ENCODE measurements around the gene ABAT.

ABAT gene

DNA sequence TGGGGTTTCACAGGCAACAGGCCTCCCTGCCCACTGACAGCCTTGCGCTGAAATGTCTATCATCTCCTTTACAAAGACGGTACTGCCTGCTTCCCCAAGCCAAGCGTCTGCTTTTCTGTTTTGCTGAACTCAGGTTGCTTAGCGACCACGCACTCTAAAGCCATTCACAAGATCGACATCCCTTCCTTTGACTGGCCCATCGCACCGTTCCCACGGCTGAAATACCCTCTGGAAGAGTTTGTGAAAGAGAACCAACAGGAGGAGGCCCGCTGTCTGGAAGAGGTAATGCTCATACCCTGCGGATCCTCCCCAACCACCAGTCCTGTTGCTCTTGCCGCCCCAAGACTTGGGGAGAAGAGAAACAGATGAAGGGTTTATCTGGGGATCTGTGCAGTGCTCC is 94.3 kb downstream of the ABAT start:
- TF ChIP-seq POLR2A (IDR thresholded peaks at IDR 0.05; ENCODE audit: extremely low read depth, insufficient read length) = no peak
- TF ChIP-seq, protein P1, sequence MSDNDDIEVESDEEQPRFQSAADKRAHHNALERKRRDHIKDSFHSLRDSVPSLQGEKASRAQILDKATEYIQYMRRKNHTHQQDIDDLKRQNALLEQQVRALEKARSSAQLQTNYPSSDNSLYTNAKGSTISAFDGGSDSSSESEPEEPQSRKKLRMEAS (IDR thresholded peaks at IDR 0.05; ENCODE audit: low read depth, low read length) = no peak
- TF ChIP-seq, protein P2, sequence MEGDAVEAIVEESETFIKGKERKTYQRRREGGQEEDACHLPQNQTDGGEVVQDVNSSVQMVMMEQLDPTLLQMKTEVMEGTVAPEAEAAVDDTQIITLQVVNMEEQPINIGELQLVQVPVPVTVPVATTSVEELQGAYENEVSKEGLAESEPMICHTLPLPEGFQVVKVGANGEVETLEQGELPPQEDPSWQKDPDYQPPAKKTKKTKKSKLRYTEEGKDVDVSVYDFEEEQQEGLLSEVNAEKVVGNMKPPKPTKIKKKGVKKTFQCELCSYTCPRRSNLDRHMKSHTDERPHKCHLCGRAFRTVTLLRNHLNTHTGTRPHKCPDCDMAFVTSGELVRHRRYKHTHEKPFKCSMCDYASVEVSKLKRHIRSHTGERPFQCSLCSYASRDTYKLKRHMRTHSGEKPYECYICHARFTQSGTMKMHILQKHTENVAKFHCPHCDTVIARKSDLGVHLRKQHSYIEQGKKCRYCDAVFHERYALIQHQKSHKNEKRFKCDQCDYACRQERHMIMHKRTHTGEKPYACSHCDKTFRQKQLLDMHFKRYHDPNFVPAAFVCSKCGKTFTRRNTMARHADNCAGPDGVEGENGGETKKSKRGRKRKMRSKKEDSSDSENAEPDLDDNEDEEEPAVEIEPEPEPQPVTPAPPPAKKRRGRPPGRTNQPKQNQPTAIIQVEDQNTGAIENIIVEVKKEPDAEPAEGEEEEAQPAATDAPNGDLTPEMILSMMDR (IDR thresholded peaks at IDR 0.05; ENCODE audit: low read depth, low read length) = no peak
- no peak overlapping the region for H3K4me3 ChIP-seq (ENCODE audit: low read depth, low read length)
- DNase-seq (ENCODE audit: low read depth) = no peak

DNA sequence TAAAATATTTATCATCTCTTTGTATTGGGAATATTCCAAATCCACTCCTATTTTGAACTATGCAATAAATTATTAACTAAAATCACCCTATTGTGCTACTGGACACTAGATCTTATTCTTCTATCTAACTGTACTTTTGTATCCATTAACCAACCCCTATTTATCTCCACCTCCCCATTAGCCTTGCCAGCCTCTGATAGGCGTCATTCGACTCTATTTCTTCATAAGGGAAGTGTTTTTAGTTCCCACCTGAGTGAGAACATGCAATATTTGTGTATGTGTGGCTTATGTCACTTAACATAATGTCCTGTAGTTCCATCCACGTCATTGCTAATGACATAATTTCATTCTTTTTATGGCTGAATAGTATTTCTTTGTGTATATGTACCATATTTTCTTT is 99.1 kb downstream of the ABAT start:
- TF ChIP-seq MYC (IDR thresholded peaks at IDR 0.05; ENCODE audit: low read depth, low read length) (no peak), POLR2A (IDR thresholded peaks at IDR 0.05; ENCODE audit: extremely low read depth, insufficient read length) (no peak)
- TF ChIP-seq, protein P2 (IDR thresholded peaks at IDR 0.05; ENCODE audit: low read depth, low read length) = no peak
- no peak for DNase-seq (ENCODE audit: low read depth)
- no peak overlapping the region for H3K4me3 ChIP-seq (ENCODE audit: low read depth, low read length)

DNA sequence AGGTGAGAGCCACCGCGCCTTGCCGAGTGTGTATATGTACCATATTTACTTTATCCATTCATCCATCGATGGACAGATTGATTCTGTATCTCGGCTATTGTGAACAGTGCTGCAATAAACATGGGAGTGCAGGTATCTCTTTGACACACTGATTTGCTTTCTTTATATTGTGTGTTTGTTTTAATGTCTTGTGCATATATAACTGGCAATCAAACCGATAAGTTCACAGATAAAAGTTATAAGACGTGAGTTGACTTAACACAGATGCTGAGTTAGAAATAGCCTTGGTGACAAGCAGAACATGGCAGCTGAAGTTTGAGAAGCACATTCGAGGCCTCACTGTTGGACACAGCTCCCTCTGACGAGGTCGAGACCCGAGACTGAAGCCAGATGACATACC is 99.8 kb downstream of the ABAT start:
- TF ChIP-seq MYC (IDR thresholded peaks at IDR 0.05; ENCODE audit: low read depth, low read length) (no peak), POLR2A (IDR thresholded peaks at IDR 0.05; ENCODE audit: extremely low read depth, insufficient read length) (no peak)
- TF ChIP-seq, protein P2 (IDR thresholded peaks at IDR 0.05; ENCODE audit: low read depth, low read length) = no peak
- TF ChIP-seq, protein P1 (IDR thresholded peaks at IDR 0.05; ENCODE audit: low read depth, low read length) = no peak
- no peak for DNase-seq (ENCODE audit: low read depth)
- H3K4me3 ChIP-seq (ENCODE audit: low read depth, low read length) = no peak overlapping the region

DNA sequence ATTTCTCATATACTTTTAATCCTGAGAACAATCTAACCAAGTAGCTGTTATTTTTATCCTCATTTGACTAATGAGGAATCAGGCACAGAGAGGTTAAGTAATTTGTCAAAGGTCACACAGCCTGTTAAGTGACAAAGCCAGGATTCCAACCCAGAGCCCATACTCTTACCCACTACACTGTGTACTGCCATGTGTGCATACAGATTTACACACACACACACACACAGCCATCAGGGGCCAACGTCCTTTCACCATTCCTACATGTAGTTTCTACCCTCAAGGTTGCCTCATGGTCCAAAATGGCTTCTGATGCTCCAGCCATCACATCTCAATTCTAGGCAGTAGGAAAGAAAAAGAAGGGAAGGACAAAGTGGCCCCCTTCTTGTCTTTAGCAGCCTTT is 100.9 kb downstream of the ABAT start:
- TF ChIP-seq MYC (IDR thresholded peaks at IDR 0.05; ENCODE audit: low read depth, low read length) (no peak), POLR2A (IDR thresholded peaks at IDR 0.05; ENCODE audit: extremely low read depth, insufficient read length) (no peak)
- TF ChIP-seq, protein P2 (IDR thresholded peaks at IDR 0.05; ENCODE audit: low read depth, low read length) = no peak
- TF ChIP-seq, protein P1 (IDR thresholded peaks at IDR 0.05; ENCODE audit: low read depth, low read length) = no peak
- DNase-seq (ENCODE audit: low read depth) = no peak
- no peak overlapping the region for H3K4me3 ChIP-seq (ENCODE audit: low read depth, low read length)

DNA sequence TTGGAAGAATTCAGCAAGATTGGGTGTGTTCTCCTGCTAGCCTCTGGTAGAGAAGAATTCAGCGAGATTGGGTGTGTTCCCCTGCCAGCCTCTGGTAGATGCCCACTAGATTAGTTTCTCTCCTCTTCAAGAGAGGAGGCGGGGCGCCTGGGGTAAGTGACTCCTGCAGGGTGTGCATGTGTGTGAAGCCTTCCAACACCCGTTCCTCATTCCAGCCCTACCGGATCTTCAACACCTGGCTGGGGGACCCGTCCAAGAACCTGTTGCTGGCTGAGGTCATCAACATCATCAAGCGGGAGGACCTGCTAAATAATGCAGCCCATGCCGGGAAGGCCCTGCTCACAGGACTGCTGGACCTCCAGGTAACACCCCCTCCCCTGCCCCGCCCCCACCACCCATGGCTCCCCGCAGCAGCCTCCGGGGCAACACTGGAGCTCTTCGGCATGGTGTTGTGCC is 101.7 kb downstream of the ABAT start:
- DNase-seq (ENCODE audit: low read depth) = no peak
- H3K4me3 ChIP-seq (ENCODE audit: low read depth, low read length) = no peak overlapping the region
- TF ChIP-seq, protein P1 (IDR thresholded peaks at IDR 0.05; ENCODE audit: low read depth, low read length) = no peak
- TF ChIP-seq, protein P2 (IDR thresholded peaks at IDR 0.05; ENCODE audit: low read depth, low read length) = no peak
- TF ChIP-seq MYC (IDR thresholded peaks at IDR 0.05; ENCODE audit: low read depth, low read length) (no peak), POLR2A (IDR thresholded peaks at IDR 0.05; ENCODE audit: extremely low read depth, insufficient read length) (no peak)

DNA sequence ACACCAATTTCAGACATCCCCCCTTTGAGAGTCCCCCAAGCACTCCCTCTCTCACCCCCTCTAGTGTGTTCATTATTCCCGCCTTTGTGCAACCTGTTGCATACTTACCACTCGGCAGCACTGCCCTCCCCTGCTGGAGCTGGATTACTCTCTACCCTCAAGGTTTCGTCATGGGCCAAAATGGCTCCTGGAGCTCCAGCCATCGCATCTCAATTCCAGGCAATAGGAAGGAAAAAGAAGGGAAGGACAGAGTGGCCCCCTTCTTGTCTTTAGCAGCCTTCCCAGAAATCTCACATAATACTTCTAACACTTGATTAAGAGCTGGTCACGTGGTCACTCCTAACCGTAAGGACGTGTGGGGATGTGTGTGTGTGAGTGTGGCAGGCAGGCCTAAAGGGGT is 102.8 kb downstream of the ABAT start:
- TF ChIP-seq MYC (IDR thresholded peaks at IDR 0.05; ENCODE audit: low read depth, low read length) (no peak), POLR2A (IDR thresholded peaks at IDR 0.05; ENCODE audit: extremely low read depth, insufficient read length) (no peak)
- TF ChIP-seq, protein P1 (IDR thresholded peaks at IDR 0.05; ENCODE audit: low read depth, low read length) = no peak
- TF ChIP-seq, protein P2 (IDR thresholded peaks at IDR 0.05; ENCODE audit: low read depth, low read length) = no peak
- no peak overlapping the region for H3K4me3 ChIP-seq (ENCODE audit: low read depth, low read length)
- no peak for DNase-seq (ENCODE audit: low read depth)
